GDM1 (cell line): ENCODE data around the gene SRSF7.
"Not testable (repeated sequence)": the region's sequence is repeated elsewhere in the genome, so short reads cannot be mapped to it uniquely, and the experiment has no call there.

Source experiments
- DNase-seq: peaks from one replicate; lab custom pipeline; 2025; lab: John Stamatoyannopoulos, UW

SRSF7 gene

DNA sequence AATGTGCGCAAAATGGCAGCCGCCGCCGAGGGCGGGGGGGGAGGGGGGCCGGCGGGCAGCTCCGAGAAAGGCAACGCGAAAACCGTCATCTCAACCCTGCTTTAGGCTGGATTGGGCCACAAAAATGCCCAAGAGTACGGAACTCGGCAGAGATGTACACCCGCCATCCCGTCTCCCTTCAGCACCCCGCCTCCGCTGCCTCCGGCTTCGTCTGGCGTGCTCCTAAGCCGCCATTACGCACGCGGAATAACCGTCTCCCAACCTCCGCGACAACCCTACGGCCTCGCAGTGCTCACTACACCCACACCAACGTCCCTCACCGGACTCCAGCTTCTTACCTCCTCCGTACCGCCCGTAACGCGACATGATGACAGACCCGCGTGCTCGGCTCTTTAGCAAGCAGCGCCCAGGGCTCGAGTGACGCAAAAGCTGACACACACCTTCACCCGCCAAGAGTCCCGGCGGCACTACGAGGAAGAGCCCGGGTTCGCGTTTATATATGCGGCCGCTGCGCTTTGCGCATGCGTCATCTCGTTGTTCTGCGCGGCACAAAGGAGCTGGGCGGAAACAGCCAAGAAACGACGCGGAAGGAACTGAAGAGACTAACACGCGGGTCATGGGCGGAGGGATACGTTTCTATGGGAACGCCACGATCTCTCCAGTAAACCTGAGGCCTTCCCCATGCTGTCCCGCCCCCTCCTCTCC is at the start of gene SRSF7:
Gene SRSF7, minus strand, starts transcription at position 471 of the 705 bp plus-strand sequence. Its CDS starts 105 bp downstream, at position 366.
- peak; percentile 96 for DNase-seq

DNA sequence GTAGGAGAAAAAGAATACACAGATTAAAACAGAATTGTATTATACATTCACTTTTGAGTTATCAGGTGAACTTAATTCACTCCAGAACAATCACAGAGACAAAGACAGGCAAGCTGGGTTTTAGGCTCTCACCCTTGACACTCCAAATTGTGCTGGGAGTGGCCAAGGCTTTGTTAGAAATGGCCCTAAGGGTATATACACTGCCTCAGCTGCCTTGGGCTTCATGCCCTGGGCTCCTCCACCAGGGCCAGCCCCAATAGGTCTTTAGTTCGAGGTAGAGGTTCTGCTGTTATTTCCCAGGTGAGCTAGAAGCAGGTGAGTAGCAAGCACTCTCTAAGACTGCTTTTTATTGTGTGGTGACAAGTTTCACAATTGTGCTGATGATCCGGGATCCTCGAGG is 46.8 kb upstream of the SRSF7 start:
- DNase-seq, result no peak

DNA sequence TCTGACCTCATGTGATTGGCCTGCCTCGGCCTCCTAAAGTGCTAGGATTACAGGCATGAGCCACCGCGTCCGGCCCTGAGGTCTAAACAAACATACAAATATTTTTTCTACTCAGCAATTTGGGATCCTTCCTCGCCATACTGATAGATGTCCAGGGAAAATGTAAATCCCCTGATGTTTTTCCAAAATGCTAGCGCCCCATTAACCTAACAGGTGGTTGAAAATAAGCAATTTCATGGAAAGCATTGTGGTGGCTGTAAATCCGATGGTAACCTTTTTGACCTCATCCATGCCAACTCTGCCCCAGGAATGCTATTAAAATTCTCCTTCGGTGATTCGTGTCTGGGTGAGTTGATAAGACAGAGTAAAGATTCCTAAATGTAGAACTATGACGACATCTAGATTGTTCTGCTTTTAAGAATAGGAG is 46.1 kb upstream of the SRSF7 start:
- DNase-seq, result no peak

DNA sequence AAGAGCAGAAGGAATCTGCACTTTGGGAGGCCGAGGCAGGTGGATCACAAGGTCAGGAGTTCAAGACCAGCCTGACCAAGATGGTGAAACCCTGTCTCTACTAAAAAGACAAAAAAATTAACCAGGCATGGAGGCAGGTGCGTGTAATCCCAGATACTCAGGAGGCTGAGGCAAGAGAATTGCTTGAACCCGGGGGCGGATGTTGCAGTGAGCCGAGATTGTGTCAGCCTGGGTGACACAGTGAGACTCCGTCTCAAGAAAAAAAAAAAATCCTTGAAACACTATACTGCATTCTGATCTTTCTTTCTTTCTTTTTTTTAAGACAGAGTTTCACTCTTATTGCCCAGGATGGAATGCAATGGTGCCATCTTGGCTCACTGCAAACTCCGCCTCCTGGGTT is 43.9 kb upstream of the SRSF7 start:
- not testable (repeated sequence) for DNase-seq

GRCh38 chr2:38794235-38794946 is 43.2 kb upstream of the SRSF7 start:
- DNase-seq, result no peak

DNA sequence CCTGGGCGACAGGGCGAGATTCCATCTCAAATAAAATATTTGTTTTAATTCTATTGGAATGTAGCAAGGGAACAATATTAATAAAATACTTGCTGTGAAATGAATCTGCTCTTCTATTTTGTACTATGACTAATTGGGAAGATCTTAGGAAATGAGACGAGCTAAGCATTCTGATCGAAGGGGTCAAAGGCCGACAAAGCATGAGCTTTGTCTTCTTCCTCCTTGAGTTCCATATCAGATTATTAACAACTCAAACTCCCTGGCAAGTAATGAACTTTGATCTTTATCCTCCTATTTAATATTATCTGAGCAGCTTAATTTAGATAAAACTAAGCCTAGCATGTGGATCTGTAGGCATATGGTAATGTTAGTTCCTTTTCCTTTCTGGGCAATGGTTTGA is 42.4 kb upstream of the SRSF7 start:
- no peak for DNase-seq

DNA sequence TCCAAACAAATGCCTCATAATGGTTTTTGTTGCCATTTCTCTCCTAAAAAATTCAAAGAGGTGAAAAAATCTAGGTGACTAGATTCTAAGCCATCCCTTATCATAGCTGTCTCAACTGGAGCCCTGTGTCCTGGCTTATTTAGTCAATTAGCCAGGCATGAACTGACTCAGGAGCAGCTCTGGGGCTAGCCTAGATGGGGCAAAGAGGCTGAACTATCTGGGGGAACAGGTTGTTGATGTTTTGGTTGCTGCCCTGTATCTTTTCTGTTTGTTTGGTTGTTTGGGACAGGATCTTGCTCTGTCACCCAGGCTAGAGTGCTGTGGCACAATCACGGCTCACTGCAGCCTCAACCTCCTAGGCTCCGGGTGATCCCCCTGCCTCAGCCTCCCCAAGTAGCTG is 41.6 kb upstream of the SRSF7 start:
- DNase-seq, result no peak

- DNase-seq, result not testable (repeated sequence)
Measured at GRCh38 chr2:38792321-38792720, 41.2 kb upstream of the SRSF7 start.

GRCh38 chr2:38791744-38792143 is 40.6 kb upstream of the SRSF7 start:
- no peak for DNase-seq

DNA sequence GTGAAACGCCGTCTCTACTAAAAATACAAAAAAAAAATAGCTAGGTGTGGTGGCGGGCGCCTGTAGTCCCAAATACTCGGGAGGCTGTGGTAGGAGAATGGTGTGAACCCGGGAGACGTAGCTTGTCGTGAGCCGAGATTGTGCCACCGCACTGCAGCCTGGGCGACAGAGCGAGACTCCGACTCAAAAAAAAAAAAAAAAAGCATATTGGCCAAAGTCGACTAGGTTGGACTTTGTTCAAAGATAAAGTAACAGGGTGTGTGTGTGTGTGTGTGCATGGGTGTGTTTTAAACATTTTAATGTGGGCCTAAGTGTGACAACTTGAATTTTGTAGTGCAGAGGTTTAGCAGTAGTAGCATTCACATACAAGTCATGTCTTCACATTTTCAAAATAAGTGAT is 38.5 kb upstream of the SRSF7 start:
- DNase-seq, result no peak

- no peak for DNase-seq
Measured at GRCh38 chr2:38788306-38788705, 37.1 kb upstream of the SRSF7 start.

DNA sequence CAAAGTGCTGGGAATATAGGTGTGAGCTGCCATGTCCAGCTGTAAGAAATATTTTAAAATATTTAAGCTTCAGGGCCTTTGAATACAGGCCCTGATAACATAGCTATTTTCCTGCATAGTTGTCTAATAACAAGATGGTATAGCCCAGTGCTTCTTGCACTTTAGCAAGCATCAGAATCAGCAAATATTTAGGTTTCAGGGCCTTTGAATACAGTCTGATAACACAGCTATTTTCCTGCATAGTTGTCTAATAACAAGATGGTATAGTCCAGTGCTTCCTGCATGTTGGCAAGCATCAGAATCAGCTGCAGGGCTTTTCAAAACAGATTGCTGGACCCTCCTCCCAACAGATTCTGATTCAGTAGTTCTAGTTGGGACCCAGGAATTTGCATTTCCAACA is 32.4 kb upstream of the SRSF7 start:
- no peak for DNase-seq

- DNase-seq, result no peak
Measured at GRCh38 chr2:38778687-38779082, 27.5 kb upstream of the SRSF7 start.

DNA sequence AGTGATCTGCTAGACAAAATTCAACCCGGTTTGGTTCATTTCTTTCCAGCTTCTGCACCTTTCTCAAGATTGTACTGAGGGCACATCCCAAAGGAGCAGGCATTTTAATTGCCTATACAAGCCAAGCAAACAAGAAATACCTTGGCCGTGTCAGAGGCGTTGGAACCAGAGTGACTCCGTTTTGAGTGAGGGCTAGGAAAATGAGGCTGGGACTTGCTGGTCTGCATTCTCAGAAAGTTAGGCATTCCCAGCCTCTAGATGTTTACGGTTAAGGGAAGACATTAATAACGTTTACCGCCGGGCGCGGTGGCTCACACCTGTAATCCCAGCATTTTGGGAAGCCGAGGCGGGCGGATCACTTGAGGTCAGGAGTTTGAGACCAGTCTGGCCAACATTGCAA is 25.4 kb upstream of the SRSF7 start:
- no peak for DNase-seq

DNA sequence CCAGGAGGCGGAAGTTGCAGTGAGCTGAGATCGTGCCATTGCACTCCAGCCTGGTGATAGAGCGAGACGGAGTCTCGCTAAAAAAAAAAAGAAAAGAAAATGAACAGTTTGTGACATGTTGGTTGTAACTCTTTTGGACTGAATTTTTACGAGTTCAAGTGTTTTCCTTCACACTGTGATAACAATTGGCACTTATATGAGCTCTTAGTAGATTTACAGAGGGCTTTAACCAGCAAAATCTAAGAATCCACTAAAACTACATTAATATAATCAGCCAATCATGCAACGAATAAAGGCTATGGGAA is 24.7 kb upstream of the SRSF7 start:
- no peak for DNase-seq

GRCh38 chr2:38775097-38775920 is 24.1 kb upstream of the SRSF7 start:
- no peak for DNase-seq

GRCh38 chr2:38771632-38772031 is 20.5 kb upstream of the SRSF7 start:
- DNase-seq, result no peak

GRCh38 chr2:38765551-38765950 is 14.4 kb upstream of the SRSF7 start:
- no peak for DNase-seq

DNA sequence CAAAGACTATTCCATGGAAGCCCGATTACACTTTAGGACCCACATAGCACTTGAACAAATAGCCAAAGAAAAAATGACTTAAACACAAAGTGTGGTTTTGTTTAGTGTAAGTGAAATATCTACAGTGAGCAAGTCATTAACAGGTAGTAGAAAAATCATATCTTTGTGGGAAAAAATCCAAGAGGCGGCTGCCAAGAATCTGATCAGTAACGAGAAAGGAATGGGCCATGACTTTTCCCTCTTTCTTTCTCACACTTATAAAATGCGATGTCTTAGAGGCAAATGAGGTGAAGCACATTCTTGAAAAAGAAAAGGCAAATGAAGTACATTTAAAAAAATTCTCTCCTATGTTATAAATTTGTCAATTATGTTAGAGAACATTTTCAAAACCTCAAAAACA is 14.0 kb upstream of the SRSF7 start:
- no peak for DNase-seq

GRCh38 chr2:38763728-38764127 is 12.6 kb upstream of the SRSF7 start:
- no peak for DNase-seq

DNA sequence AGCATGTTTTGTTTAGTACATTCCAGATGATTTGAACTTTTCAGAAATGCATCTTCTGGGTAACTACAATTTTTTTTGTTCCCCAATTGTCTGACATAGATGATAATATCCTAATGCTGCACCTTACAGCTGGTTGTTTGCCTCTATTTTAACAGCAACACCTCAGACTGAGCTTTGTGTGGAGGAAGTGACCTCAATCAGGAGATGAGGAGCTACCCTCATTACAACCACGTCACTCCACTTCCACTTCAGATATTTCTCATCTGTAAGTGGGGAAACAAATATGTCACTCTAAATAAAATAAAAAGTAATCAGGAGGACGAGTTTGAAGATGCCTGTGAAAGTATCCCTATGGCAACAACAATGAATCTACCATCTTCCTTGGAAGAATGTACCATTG is 12.1 kb upstream of the SRSF7 start:
- DNase-seq, result no peak

GRCh38 chr2:38755891-38756290 is 4.7 kb upstream of the SRSF7 start:
- not testable (repeated sequence) for DNase-seq

DNA sequence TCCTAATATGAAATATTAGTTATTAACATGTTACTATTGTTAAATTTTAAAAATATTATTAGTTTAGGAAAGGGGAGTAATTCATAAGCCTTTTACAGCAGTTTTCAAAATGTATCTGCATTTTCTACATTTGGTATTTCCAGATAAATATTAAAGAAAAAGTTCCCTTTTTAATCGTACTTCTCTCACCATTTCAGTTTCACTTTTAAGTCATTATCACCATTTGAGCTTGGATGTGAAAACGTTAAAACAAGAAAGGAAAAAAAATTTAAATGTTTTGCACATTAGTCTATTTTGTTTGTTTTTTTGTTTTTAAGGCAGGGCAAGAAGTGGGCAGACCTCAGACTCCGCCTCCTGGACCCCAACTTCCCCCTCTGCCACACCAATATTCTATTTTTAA is 3.3 kb upstream of the SRSF7 start:
- no peak for DNase-seq
